Thyroid gland (tissue), 4 donors: ENCODE data around the gene KCNQ1. TPM values are rescaled to one million over a fixed set of nuclear protein-coding genes. Genes with fewer than 3 reads are reported as not detected.

Source experiments
- DNase-seq, 2 donors: peaks; one replicate each; pipeline ENCODE4 v3.0.0-alpha.2; 2019
- H3K27ac ChIP-seq, 3 donors: fragments of 200-600 bp; sonication (generic); 1 replicate in 2 of 3; 2 replicates in 1 of 3; pipeline ENCODE4 v1.5.1; 2016 to 2019; ENCODE audit warnings: mild to moderate bottlenecking in 1 of 3, moderate library complexity in 1 of 3
- H3K27me3 ChIP-seq: fragments of 200-600 bp; sonication (generic); one replicate; pipeline ENCODE4 v1.5.1; 2019
- H3K36me3 ChIP-seq, 2 donors: fragments of 200-600 bp; sonication (generic); one replicate each; pipeline ENCODE4 v1.5.1; 2016 to 2019
- H3K4me1 ChIP-seq, 2 donors: fragments of 200-600 bp; sonication (generic); one replicate each; pipeline ENCODE4 v1.5.1; 2017 to 2019
- H3K4me3 ChIP-seq, 3 donors: fragments of 200-600 bp; sonication (generic); replicated peaks in 1 of 3; 1 replicate in 2 of 3; 2 replicates in 1 of 3; pipeline ENCODE4 v1.5.1; 2016; ENCODE audit warnings: mild to moderate bottlenecking in 1 of 3
- H3K9me3 ChIP-seq: fragments of 200-600 bp; sonication (generic); one replicate; pipeline ENCODE4 v1.5.1; 2017
- CTCF ChIP-seq, 6 experiments: fragments of 200-600 bp in 3 of 6; fragments of 450-650 bp in 3 of 6; sonication (generic) in 3 of 6; IDR thresholded peaks; one replicate each; pipeline ENCODE4 v1.5.1; 2016 to 2019; ENCODE audit warnings: antibody characterized with exemption in 6 of 6, mild to moderate bottlenecking in 2 of 6, inconsistent platforms in 1 of 6, moderate library complexity in 1 of 6
- POLR2A ChIP-seq, 2 donors: fragments of 450-650 bp; IDR thresholded peaks; one replicate each; pipeline ENCODE4 v1.6.1; 2017; ENCODE audit warnings: antibody characterized with exemption in 2 of 2, mild to moderate bottlenecking in 2 of 2, moderate library complexity in 1 of 2
- WGBS, 2 donors: methylation state at CpG; one replicate each; pipeline ENCODE4 v1.1.5; 2017; 5-methylcytosine and 5-hydroxymethylcytosine counted together
- intact Hi-C: fragments of 100-400 bp; cut with DNase I; formaldehyde crosslinking; loops from one replicate; pipeline ENCODE4 v1.15.1; 2023
- total RNA-seq, 4 donors: library from RNA; depleted of rRNA; stranded (reverse); fragments of >200 nt; gene quantifications; one replicate each; pipeline ENCODE4 v1.2.3, GENCODE V29; 2016

The KCNQ1 gene
- total RNA-seq, 4 donors from 2014 or later = 51.3 to 103 (median 97.8) TPM

- peaks cover 19 to 28% of the 10 kb centered on the region in 2 donors for H3K4me1 ChIP-seq
- no peak for DNase-seq
- H3K27ac ChIP-seq = no peak overlapping the region
- no peaks in the 10 kb centered on the region for H3K36me3 ChIP-seq
- intact Hi-C loops = no loop called here
- no peaks in the 10 kb centered on the region for H3K9me3 ChIP-seq
- H3K27me3 ChIP-seq = no peaks in the 10 kb centered on the region
- 73 to 87% methylated on average over 5 of the region's 5 CpGs for WGBS, 2 donors
- no peak for TF ChIP-seq CTCF (IDR thresholded peaks at IDR 0.05)
- TF ChIP-seq POLR2A (IDR thresholded peaks at IDR 0.05) = no peak
- H3K4me3 ChIP-seq = no peak overlapping the region
Observed at GRCh38 chr11:2552210-2552609, 107.4 kb downstream of the KCNQ1 start.

DNA sequence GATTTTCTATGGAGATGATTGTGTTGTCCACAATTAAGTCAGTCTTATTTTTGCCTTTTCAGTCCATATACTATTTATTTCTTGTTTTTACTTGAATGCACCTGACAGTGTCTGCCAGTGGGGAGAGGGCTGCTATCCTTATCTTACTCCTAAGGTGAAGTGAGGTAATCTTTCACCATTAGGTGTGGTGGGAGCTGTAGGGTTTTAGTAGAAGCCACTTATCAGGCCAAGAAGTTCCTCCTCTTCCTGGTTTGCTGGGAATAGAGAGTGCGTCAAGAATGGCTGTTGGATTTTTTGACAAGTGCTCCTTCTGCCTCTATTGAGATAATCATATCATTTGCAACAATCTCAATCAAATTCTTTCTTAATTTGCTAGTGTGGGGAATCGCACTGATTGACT lies 108.4 kb downstream of the KCNQ1 start:
- intact Hi-C loops = no loop called here
- peaks cover 19 to 28% of the 10 kb centered on the region in 2 donors for H3K4me1 ChIP-seq
- H3K4me3 ChIP-seq = no peak overlapping the region
- no peaks in the 10 kb centered on the region for H3K27me3 ChIP-seq
- H3K36me3 ChIP-seq = no peaks in the 10 kb centered on the region
- no peak overlapping the region for H3K27ac ChIP-seq
- 94 to 95% methylated on average over 2 of the region's 2 CpGs for WGBS, 2 donors
- no peak for DNase-seq
- H3K9me3 ChIP-seq = no peaks in the 10 kb centered on the region
- no peak for TF ChIP-seq POLR2A (IDR thresholded peaks at IDR 0.05)
- no peak for TF ChIP-seq CTCF (IDR thresholded peaks at IDR 0.05)

DNA sequence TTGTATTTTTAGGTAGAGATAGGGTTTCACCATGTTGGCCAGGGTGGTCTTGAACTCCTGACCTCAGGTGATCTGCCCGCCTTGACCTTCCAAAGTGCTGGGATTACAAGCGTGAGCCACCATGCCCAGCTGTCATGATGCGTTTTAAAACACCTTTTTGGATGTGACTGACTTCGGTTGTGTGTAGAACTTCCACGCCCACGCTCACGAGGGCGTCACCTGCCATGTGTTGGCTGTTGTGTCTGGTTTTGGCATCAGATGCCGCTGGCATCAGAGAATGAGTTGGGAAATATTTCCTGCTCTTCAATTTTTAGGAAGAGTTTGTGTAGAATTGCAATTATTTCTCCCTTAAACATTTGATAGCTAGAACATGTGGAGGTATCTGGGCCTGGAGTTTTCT lies 109.1 kb downstream of the KCNQ1 start:
- DNase-seq = no peak
- WGBS, 2 donors = 93% methylated on average over 9 of the region's 9 CpGs
- intact Hi-C loops = no loop called here
- H3K27ac ChIP-seq = peak overlapping the region in 2 of 3 donors; percentile 57 to 77
- TF ChIP-seq CTCF (IDR thresholded peaks at IDR 0.05) (no peak), POLR2A (IDR thresholded peaks at IDR 0.05) (no peak)
- no peaks in the 10 kb centered on the region for H3K36me3 ChIP-seq
- H3K9me3 ChIP-seq = no peaks in the 10 kb centered on the region
- H3K27me3 ChIP-seq = no peaks in the 10 kb centered on the region
- H3K4me1 ChIP-seq = peaks cover 19 to 29% of the 10 kb centered on the region in 2 donors
- no peak overlapping the region for H3K4me3 ChIP-seq

GRCh38 chr11:2554338-2555207 lies 109.8 kb downstream of the KCNQ1 start:
- intact Hi-C loops = no loop called here
- H3K27ac ChIP-seq = peak overlapping the region in 2 of 3 donors; percentile 57 to 77
- no peaks in the 10 kb centered on the region for H3K36me3 ChIP-seq
- no peaks in the 10 kb centered on the region for H3K27me3 ChIP-seq
- H3K9me3 ChIP-seq = no peaks in the 10 kb centered on the region
- no peak overlapping the region for H3K4me3 ChIP-seq
- WGBS, 2 donors = 35 to 55% methylated on average over 16 of the region's 16 CpGs
- no peak for TF ChIP-seq CTCF (IDR thresholded peaks at IDR 0.05)
- TF ChIP-seq POLR2A (IDR thresholded peaks at IDR 0.05) = no peak
- DNase-seq = peak; percentile 52
- peaks cover 19 to 32% of the 10 kb centered on the region in 2 donors for H3K4me1 ChIP-seq

- TF ChIP-seq POLR2A (IDR thresholded peaks at IDR 0.05) (no peak), CTCF (IDR thresholded peaks at IDR 0.05) (no peak)
- DNase-seq = no peak
- no peak overlapping the region for H3K4me3 ChIP-seq
- intact Hi-C loops = no loop called here
- peak overlapping the region in 1 of 3 donors; percentile 77 for H3K27ac ChIP-seq
- no peaks in the 10 kb centered on the region for H3K9me3 ChIP-seq
- H3K4me1 ChIP-seq = peaks cover 19 to 26% of the 10 kb centered on the region in 2 donors
- H3K36me3 ChIP-seq = no peaks in the 10 kb centered on the region
- no peaks in the 10 kb centered on the region for H3K27me3 ChIP-seq
- 67 to 75% methylated on average over 1 to 9 of the region's 11 CpGs for WGBS, 2 donors
Observed at GRCh38 chr11:2555336-2555735, 110.5 kb downstream of the KCNQ1 start.
